Measurements from ENCODE around the gene DNM3.

DNM3 gene

DNA sequence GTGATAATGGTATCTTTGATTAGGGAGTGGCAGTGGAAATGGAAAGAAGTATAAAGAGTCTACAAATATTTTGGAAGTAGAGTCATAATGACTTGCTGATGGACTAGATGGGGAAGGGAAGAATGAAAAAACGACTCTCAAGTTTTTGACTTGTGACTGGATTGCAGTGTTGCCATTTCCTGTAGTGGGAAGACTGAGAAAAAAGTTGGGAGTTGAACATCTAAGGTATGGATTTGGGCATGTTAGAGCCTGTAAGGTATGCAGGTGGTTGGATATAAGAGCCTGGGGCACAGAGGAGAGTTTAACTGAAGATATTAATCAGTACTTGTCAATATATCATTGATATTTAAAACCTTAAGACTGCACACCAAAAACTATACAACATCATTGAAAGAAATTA, 19.4 kb downstream of the DNM3 start:
- TF ChIP-seq, protein P1, sequence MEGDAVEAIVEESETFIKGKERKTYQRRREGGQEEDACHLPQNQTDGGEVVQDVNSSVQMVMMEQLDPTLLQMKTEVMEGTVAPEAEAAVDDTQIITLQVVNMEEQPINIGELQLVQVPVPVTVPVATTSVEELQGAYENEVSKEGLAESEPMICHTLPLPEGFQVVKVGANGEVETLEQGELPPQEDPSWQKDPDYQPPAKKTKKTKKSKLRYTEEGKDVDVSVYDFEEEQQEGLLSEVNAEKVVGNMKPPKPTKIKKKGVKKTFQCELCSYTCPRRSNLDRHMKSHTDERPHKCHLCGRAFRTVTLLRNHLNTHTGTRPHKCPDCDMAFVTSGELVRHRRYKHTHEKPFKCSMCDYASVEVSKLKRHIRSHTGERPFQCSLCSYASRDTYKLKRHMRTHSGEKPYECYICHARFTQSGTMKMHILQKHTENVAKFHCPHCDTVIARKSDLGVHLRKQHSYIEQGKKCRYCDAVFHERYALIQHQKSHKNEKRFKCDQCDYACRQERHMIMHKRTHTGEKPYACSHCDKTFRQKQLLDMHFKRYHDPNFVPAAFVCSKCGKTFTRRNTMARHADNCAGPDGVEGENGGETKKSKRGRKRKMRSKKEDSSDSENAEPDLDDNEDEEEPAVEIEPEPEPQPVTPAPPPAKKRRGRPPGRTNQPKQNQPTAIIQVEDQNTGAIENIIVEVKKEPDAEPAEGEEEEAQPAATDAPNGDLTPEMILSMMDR (IDR thresholded peaks at IDR 0.05): no peak

DNA sequence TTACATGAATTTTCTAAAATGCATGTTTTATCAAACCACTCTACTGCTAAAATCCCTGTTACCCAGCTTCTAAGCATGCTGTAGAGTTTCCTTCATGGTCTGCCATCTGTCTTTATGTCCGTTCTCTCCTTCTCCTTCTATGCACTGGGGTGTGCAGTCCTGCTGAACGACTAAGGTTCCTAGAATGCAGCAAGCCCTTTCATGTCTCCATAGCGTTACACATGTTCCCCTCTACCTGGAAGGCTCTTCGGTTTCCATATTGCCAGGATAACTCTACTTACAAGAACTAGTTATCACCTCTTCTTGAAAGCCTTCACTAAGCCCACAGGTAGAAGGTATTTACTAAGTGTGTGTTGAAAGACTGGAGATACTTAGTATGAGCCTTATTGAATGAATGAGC, 22.2 kb downstream of the DNM3 start:
- TF ChIP-seq, protein P1 (IDR thresholded peaks at IDR 0.05): no peak

DNA sequence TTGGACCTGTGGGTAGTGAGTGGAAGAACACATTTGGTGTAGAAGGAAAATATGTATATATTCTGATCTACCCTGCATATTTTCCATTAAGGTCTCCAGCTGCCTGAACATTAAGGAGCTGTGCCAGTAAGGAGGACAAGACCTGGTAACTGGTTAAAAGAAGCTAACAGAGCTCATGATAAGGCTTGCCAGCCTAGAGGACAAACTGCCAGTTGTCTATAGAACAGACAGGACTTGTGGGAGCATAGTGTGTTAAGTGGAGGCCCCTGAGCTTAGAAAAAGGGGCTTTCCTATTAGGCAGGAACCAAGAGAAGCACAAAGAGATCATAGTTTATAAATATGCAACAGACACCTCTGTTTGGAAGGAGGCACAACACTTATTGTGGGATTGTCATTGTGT, 23.0 kb downstream of the DNM3 start:
- TF ChIP-seq, protein P1 (IDR thresholded peaks at IDR 0.05): no peak

DNA sequence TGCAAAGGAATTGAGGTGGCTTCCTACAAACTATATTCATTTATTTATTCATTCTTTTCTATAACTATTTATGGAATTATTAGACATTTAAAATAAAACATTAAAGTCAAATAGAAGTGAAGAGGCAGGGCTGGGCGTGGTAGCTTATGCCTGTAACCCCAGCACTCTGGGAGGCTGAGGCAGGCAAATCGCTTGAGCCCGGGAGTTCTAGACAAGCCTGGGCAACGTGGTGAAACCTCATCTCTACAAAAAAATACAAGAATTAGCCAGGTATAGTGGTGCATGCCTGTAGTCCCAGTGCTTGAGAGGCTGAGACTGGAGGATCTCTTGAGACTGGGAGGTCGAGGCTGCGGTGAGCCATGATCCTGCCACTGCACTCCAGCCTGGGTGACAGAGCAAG, 23.8 kb downstream of the DNM3 start:
- TF ChIP-seq, protein P1 (IDR thresholded peaks at IDR 0.05): no peak

DNA sequence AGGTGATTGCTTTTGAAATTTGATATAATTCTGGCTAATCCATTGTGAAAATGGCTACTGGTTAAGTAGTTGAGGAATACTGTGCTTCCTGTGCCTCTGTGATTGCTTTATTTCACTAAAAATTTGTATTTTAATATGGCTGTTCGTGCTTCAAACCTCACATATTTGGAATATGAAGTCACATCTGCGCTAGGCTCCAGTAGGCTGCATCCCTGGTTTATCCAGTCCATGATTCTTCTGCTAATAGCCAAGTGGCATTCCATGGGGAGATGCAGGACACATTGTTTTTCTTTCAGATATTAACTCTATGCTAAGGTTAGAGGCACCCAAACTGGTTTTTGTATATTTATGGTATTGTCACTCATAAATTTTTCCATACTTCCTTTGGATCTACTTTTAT, 25.9 kb downstream of the DNM3 start:
- TF ChIP-seq, protein P1 (IDR thresholded peaks at IDR 0.05): no peak

DNA sequence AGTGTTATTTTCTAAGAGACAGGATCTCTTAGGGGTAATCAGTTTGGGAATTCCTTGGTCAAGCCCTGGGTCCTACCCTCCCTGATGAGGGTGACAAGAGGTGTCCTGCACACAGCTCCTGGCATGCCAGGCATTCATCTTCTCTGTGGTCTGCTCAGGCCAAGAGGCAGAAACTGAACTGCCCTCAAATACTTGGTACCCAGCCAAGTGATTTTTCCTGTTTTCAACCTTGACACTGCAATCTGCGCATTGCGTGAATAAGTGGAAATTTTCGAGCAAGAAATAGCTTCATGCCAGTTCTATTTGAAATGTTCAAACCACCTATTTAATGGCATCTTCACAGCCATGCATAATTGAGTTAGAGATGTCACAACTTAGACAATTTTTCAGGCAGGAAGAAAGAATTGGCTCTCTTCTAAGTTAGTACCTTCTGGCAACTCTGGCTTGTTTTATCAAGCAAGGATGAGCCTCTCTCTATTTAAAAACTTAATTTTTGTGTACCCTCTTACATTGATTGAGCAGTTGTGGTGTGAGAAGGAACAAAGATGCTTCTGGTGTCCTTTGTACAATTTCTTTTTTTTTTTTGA, 27.0 kb downstream of the DNM3 start:
- TF ChIP-seq, protein P1 (IDR thresholded peaks at IDR 0.05): no peak

DNA sequence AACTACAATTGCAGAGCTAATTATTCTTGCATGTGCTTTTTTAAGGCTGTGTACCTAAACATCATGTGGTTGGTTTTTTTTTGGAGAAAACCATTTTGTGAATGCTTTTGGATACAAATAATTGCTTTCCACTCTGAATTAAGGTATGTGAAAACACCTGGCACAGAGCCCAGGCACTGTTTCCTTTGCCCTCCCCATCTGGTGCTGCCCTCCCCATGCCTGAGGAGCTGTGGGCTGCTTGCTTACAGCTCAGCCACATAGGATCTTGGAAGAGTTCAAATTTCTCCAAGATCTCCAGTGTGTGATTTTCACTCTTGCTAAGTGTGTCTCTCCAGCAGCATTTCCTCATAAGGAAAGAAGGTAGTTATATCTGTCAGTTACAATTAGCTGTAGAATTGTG, 27.8 kb downstream of the DNM3 start:
- TF ChIP-seq, protein P1 (IDR thresholded peaks at IDR 0.05): no peak

DNA sequence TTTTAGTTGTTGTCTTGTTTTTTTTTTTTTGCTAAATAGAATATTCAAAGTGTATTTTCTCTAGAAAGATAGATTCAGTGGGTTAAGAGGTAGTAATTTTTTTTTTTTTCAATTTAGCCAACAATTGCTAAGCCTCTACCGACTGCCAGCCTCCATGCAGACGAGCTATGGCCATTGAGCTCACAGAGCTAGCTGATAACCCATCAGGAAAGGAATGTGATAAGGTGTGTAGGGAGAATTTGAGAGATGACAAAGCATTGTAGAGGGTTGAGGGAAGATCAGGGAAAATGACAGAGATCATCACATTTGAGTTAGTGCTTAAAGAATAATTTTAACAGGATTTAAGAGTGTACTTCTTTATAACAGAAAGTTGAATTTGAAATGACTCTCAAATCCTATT, 30.6 kb downstream of the DNM3 start:
- TF ChIP-seq, protein P1 (IDR thresholded peaks at IDR 0.05): no peak

Measured in LNCAP (cell line).